Hepatocyte (in vitro differentiated cells): ENCODE data around the gene DYNLT5. TPM values are rescaled to one million over a fixed set of nuclear protein-coding genes. Genes with fewer than 3 reads are reported as not detected.

Source experiments
- DNase-seq: peaks from one replicate; pipeline ENCODE4 v3.0.0-alpha.2; 2016; ENCODE audit warnings: low spot score
- H2AFZ ChIP-seq: fragments of 200-600 bp; sonication (generic); 2 replicates; pipeline ENCODE4 v1.6.0; 2016; ENCODE audit warnings: antibody characterized with exemption, mild to moderate bottlenecking
- H3K27ac ChIP-seq: fragments of 200-600 bp; sonication (generic); 2 replicates; pipeline ENCODE4 v1.5.1; 2016; ENCODE audit warnings: mild to moderate bottlenecking
- H3K27me3 ChIP-seq: fragments of 200-600 bp; sonication (generic); 2 replicates; pipeline ENCODE4 v1.6.1; 2016
- H3K36me3 ChIP-seq: fragments of 200-600 bp; sonication (generic); replicated peaks from 2 replicates; pipeline ENCODE4 v1.5.1; 2016; ENCODE audit warnings: low read depth; ENCODE audit not compliant: insufficient read depth
- H3K4me1 ChIP-seq: fragments of 200-600 bp; sonication (generic); 2 replicates; pipeline ENCODE4 v1.5.1; 2016; ENCODE audit warnings: mild to moderate bottlenecking, moderate library complexity; ENCODE audit not compliant: insufficient read depth
- H3K4me2 ChIP-seq: fragments of 200-600 bp; sonication (generic); 2 replicates; pipeline ENCODE4 v1.6.0; 2016
- H3K4me3 ChIP-seq: fragments of 200-600 bp; sonication (generic); 2 replicates; pipeline ENCODE4 v1.5.1; 2016; ENCODE audit warnings: mild to moderate bottlenecking
- H3K79me2 ChIP-seq: fragments of 200-600 bp; sonication (generic); 2 replicates; pipeline ENCODE4 v1.6.0; 2017; ENCODE audit warnings: mild to moderate bottlenecking
- H3K9me2 ChIP-seq: fragments of 200-600 bp; sonication (generic); replicated peaks from 2 replicates; pipeline ENCODE4 v1.6.0; 2017; ENCODE audit warnings: mild to moderate bottlenecking; ENCODE audit not compliant: insufficient read depth
- H3K9me3 ChIP-seq: fragments of 200-600 bp; sonication (generic); 2 replicates; pipeline ENCODE4 v1.5.1; 2016; ENCODE audit warnings: low read depth, mild to moderate bottlenecking
- H4K20me1 ChIP-seq: fragments of 200-600 bp; sonication (generic); 2 replicates; pipeline ENCODE4 v1.6.0; 2016; ENCODE audit warnings: mild to moderate bottlenecking; ENCODE audit not compliant: insufficient read depth, poor library complexity, severe bottlenecking
- CTCF ChIP-seq: fragments of 200-600 bp; sonication (generic); IDR thresholded peaks from 2 replicates; pipeline ENCODE4 v1.5.1; 2016; ENCODE audit warnings: antibody characterized with exemption, mild to moderate bottlenecking; ENCODE audit not compliant: poor library complexity
- EZH2 ChIP-seq: fragments of 200-600 bp; sonication (generic); IDR thresholded peaks from 2 replicates; pipeline ENCODE4 v1.6.1; 2016; ENCODE audit warnings: antibody characterized with exemption, mild to moderate bottlenecking, borderline replicate concordance
- EZH2phosphoT487 ChIP-seq: fragments of 200-600 bp; sonication (generic); IDR thresholded peaks from one replicate; pipeline ENCODE4 v1.6.1; 2018; ENCODE audit warnings: antibody characterized with exemption, mild to moderate bottlenecking, low read depth, moderate library complexity; ENCODE audit not compliant: unreplicated experiment, severe bottlenecking
- WGBS: methylation state at CpG from one replicate; pipeline ENCODE4 v1.1.6; 2016; ENCODE audit warnings: low lambda C conversion rate; ENCODE audit errors: missing lambda C conversion rate; 5-methylcytosine and 5-hydroxymethylcytosine counted together
- polyA plus RNA-seq: library from polyadenylated mRNA; unstranded; fragments of >200 nt; fragmentation: Nextera tagmentation; extraction: Ambion mirVana; gene quantifications from 2 replicates; pipeline ENCODE4 v1.2.1, GENCODE V29; 2016
- total RNA-seq: library from RNA; depleted of rRNA; stranded (reverse); fragments of >200 nt; gene quantifications from 2 replicates; pipeline ENCODE4 v1.2.3, GENCODE V29; 2014

DYNLT5 gene
- total and polyA plus RNA-seq, 2 experiments from 2014 or later: 0.10 to 0.13 TPM

DNA sequence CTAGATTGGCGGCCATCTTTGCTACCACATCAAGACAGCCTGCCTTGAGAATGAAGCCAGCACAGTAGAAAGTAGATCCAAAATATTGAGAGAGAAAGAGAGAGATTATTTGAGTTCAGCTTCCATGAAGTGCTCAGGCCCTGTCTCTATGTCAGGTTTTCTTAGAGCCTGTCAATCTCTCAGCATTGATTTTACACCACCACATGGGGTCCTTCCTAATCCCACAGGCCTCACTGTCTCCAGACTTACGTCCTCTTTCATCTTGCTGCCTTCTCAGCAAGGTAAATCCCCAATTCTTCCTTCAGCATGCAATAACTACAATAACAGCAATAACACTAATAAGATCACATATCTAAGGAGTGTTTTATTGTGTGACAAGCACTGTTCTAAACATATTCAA is 21.0 kb downstream of the DYNLT5 start:
- Histone ChIP-seq H3K4me3 (no peak overlapping the region), H3K9me2 (no peaks in the 10 kb centered on the region), H2AFZ (no peak overlapping the region), H3K27me3 (no peaks in the 10 kb centered on the region), H3K27ac (no peak overlapping the region), H3K9me3 (no peaks in the 10 kb centered on the region), H3K79me2 (no peaks in the 10 kb centered on the region), H3K36me3 (no peaks in the 10 kb centered on the region), H4K20me1 (no peaks in the 10 kb centered on the region), H3K4me1 (no peaks in the 10 kb centered on the region), H3K4me2 (no peak overlapping the region)
- no peak for DNase-seq
- TF ChIP-seq EZH2phosphoT487 (no peak), EZH2 (no peak), CTCF (no peak)
- WGBS: 91% methylated on average over 2 of the region's 2 CpGs

DNA sequence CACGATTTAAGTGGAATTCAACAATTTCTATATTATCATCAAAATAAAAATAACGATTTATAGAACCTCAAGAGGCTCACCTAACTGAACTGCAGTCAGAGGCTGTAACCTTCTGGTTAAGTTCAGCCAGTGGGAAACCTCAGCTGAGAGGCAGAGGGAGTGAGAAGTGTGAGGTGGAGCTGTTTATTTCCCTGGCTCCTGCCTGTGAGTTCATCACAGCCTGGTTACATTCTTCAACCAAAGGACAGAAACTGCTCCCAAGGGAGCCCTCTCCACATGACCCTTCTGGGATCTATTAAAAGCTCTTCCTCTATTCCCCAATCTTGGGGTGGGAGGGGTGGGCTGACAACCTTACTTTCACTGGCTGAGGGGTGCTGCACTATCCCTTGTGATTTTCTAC is 22.2 kb downstream of the DYNLT5 start:
- Histone ChIP-seq H3K27me3 (no peaks in the 10 kb centered on the region), H3K36me3 (no peaks in the 10 kb centered on the region), H3K4me1 (no peaks in the 10 kb centered on the region), H3K4me2 (no peak overlapping the region), H3K27ac (no peak overlapping the region), H3K4me3 (no peak overlapping the region), H4K20me1 (no peaks in the 10 kb centered on the region), H2AFZ (no peak overlapping the region), H3K9me2 (no peaks in the 10 kb centered on the region), H3K79me2 (no peaks in the 10 kb centered on the region), H3K9me3 (no peaks in the 10 kb centered on the region)
- WGBS: 88% methylated on average over 2 of the region's 2 CpGs
- DNase-seq: no peak
- TF ChIP-seq CTCF (no peak), EZH2 (no peak), EZH2phosphoT487 (no peak)

DNA sequence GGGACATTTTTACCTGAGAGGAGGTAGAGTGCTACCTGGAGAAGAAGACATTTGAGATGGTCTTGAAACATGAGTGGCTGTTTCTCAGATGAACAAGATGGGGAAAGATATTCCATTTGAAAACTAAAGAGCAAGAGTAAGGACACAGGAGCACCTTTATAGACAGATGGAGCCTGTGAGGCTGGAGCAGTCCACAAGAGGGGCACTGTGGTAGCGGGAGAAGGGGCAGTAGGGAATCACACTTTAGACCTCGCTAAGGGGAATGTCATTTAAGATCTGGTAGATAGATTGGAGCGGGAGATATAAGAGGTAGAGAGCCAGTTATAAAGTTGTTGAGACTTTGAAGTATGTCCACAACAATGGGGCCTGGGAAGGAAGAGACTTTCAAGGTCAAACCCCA is 23.4 kb downstream of the DYNLT5 start:
- H3K4me1 ChIP-seq: no peaks in the 10 kb centered on the region
- no peak for DNase-seq
- no peaks in the 10 kb centered on the region for H3K27me3 ChIP-seq
- H3K4me2 ChIP-seq: no peak overlapping the region
- H4K20me1 ChIP-seq: no peaks in the 10 kb centered on the region
- TF ChIP-seq EZH2: no peak
- no peak for TF ChIP-seq EZH2phosphoT487
- no peak for TF ChIP-seq CTCF
- H3K79me2 ChIP-seq: no peaks in the 10 kb centered on the region
- H3K4me3 ChIP-seq: no peak overlapping the region
- 90% methylated on average over 3 of the region's 3 CpGs for WGBS
- no peak overlapping the region for H2AFZ ChIP-seq
- H3K27ac ChIP-seq: no peak overlapping the region
- H3K36me3 ChIP-seq: no peaks in the 10 kb centered on the region
- H3K9me2 ChIP-seq: no peaks in the 10 kb centered on the region
- no peaks in the 10 kb centered on the region for H3K9me3 ChIP-seq

GRCh38 chr1:66777831-66778230 is 25.6 kb downstream of the DYNLT5 start:
- Histone ChIP-seq H3K9me3 (no peaks in the 10 kb centered on the region), H3K79me2 (no peaks in the 10 kb centered on the region), H3K4me1 (no peaks in the 10 kb centered on the region), H3K27ac (no peak overlapping the region), H3K9me2 (no peaks in the 10 kb centered on the region), H3K4me2 (no peak overlapping the region), H3K27me3 (no peaks in the 10 kb centered on the region), H3K4me3 (no peak overlapping the region), H3K36me3 (no peaks in the 10 kb centered on the region), H4K20me1 (no peaks in the 10 kb centered on the region), H2AFZ (no peak overlapping the region)
- no peak for DNase-seq
- 68% methylated on average over 3 of the region's 3 CpGs for WGBS
- TF ChIP-seq EZH2 (no peak), EZH2phosphoT487 (no peak), CTCF (no peak)
